NOMO-1 treated with dmso at 0.1 percent for 144 hours (cell line): Measurements from ENCODE around the gene FNIP1.
"Not testable (repeated sequence)": the region's sequence is repeated elsewhere in the genome, so short reads cannot be mapped to it uniquely, and the experiment has no call there.

Experiments
- DNase-seq: peaks from one replicate; lab custom pipeline; 2025; ENCODE audit not compliant: unreplicated experiment; lab: John Stamatoyannopoulos, UW

FNIP1 gene

DNA sequence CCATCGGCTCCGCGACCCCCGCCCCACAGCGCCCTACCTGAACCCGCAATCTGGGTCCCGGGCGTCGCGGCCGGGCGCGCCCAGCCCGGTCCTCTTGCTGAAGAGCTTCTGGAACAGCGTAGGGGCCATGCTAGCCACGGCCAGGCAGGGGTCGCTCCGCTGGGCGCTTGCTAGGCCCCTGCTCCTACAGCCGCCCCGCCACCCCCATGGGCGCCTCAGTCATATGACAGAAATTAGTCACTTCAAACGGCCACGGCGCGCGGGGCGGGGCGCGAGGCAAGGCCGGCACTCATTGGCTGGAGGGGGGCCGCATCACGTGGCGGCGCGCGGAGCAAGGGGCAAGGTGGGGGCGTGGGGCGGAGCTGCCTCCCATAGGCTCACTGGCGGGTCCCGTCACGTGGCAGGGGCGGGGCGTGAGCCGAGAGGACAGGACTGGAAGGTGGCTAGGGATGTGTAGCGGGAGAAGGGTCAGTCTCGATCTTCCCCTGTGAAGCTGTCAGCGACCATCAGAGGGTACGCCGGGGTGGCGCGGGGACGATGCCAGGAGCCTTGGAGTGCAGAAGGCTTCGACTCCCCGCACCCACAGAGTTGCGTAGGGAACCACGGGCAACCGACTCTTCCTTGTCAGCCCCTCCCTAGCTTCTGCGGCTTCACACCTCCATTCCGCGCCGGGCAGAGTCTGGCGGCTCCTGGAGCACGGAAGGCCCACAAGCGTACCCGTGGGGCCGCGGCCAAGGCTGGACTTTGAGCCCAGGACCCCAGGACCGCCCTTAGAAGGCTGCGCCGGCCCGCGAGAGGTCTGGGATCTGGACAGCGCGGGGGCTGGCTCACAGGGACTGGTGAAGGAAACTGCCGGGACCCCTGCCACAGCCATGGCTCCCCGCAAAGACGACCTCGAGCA lies at the start of gene FNIP1:
TSS of gene FNIP1 (minus strand) at position 225 of the 901 bp plus-strand sequence. CDS start at position 129, 96 bp downstream.
- DNase-seq: peak; percentile 96

DNA sequence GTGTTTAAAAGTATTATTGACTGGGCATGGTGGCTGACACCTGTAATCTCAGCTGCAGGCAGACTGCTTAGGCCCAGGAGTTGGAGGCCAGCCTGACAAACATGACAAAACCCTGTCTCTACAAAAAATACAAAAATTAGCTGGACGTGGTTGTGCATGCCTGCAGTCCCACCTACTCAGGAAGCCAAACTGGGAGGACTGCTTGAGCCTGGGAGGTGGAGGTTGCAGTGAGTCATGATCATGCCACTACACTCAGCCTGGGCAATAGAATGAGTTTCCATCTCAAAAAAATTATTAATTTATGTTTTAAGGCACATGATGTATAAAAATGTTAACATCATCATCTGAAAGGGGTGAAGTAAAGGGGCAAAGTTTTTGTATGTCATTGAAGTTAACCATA lies 49.7 kb upstream of the FNIP1 start:
- no peak for DNase-seq

DNA sequence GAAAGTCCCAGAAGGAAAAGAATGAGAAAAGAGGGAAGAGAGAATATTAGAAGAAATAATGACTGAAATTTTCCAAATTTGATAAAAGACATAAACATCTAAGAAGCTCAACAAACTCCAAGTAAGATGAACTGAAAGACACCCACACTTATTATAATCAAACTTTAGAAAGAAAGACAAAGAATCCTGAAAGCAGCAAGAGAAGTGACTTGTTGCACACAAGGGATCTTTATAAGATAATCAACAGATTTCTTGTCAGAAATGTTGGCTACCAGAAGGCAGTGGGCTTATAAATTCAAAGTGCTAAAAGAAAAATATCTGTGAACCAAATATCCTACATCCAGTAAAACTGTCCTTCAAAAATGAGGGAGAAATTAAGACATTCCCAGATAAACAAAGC lies 49.0 kb upstream of the FNIP1 start:
- DNase-seq: no peak

- not testable (repeated sequence) for DNase-seq
Measured at GRCh38 chr5:131842971-131843370, 46.2 kb upstream of the FNIP1 start.

GRCh38 chr5:131832702-131833101 lies 35.9 kb upstream of the FNIP1 start:
- DNase-seq: not testable (repeated sequence)

DNA sequence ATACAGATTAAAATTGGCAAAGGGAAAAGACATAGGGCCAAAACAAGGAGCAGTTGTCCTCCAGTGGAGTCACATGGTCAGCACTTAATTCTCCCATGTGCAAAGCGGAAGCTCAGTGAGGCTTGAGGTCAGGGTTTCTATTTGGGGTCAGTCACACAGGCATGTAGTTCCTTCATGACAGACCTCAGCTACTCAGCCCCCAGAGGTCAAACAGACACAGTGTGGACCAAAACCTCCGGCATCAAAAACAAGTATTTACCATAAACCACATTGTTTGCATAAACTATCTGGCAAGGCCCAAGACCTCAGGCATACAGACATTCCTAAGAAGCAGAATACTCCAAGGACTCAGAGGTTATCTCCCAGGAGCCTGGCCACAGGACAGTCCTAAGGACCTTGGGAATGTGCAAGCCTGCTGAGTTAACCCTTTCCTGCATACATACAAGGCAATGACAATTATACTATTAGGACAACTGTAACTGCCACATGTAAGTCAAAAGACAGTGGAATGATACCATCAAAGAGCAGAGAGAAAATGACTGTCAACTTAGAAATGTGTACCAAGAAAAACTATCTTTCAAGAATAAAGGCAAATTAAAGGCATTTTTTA lies 28.7 kb upstream of the FNIP1 start:
- DNase-seq: no peak

GRCh38 chr5:131824631-131825030 lies 27.8 kb upstream of the FNIP1 start:
- no peak for DNase-seq

DNA sequence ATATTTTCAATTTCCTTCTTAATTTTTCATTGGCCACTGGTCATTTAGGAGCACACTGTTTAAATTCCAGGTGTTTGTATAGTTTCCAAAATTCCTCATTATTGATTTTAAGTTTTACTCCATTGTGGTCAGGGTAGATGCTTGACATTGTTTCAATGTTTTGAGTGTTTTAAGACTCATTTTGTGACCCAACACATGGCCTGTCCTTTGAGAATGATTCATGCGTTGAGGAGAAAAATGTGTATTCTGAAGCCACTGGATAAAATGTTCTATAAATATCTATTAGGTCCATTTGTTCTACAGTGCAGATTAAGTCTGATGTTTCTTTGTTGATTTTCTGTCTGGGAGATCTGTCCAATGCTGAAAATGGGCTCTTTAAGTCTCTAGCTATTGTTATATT lies 24.4 kb upstream of the FNIP1 start:
- DNase-seq: no peak

- no peak for DNase-seq
Measured at GRCh38 chr5:131818001-131818724, 21.3 kb upstream of the FNIP1 start.

- no peak for DNase-seq
Measured at GRCh38 chr5:131814990-131815389, 18.2 kb upstream of the FNIP1 start.

GRCh38 chr5:131812371-131813160 lies 15.7 kb upstream of the FNIP1 start:
- DNase-seq: no peak

- peak; percentile 12 for DNase-seq
Measured at GRCh38 chr5:131810510-131811249, 13.9 kb upstream of the FNIP1 start.

DNA sequence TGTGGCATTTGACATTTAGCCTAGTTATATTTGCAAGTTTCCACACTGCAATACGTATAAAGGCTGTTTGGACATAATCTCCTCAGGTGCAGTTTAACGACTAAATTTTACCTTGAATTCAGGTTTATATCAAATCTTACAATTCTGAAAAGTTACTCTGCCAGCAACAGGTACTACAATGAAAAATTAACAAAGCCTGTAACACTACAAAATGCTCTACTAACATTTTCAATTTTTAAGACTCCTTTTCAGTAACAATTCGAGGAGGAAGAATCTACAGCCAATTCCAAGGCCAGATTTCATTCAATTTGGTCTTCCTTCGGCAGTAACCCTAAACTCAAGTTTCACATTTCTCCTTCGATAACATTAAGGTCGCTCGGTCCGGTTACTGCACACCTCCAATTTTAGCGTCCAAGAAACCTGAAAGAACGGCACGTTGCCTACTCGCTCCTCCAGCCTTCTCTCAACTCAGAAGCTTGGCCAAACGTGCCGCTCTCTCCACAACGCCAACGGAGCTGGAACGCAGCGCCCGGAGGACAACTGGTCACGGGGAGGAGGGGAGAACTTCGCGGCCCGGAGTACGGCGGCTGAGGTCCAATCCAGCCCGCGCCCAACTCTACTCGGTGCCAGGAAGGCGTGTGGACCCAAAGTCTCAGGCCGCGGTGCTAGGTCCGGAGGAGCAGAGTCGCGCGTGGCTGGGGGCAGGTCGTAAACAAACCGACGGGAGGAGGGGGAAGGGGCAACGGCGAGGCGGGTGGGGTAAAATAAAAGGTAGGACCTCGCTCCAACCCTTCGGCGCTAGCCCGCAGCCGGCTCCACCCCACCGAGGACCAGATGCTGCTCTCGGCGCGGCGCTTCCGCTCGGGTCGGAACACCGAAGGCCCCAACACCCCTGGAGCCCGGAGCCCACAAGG lies 681 bp downstream of the FNIP1 start:
- no peak for DNase-seq

- no peak for DNase-seq
Measured at GRCh38 chr5:131795228-131795627, 1.6 kb downstream of the FNIP1 start.

GRCh38 chr5:131794586-131794985 lies 2.2 kb downstream of the FNIP1 start:
- no peak for DNase-seq

DNA sequence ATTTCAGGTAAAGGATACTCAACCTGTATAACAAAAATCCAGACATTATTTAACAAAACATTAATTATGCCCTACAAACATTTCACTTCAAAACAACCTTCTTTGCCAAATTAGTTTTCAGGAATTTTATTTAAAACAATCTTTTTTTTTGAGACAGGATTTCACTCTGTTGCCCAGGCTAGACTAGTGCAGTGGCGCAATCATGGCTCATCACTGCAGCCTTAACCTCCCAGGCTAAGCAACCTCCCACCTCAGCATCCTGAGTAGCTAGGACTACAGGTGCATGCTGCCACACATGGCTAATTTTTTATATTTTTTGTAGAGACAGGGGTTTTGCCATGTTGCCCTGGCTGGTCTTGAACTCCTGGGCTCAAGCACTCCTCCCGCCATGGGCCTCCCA lies 3.9 kb downstream of the FNIP1 start:
- DNase-seq: no peak

DNA sequence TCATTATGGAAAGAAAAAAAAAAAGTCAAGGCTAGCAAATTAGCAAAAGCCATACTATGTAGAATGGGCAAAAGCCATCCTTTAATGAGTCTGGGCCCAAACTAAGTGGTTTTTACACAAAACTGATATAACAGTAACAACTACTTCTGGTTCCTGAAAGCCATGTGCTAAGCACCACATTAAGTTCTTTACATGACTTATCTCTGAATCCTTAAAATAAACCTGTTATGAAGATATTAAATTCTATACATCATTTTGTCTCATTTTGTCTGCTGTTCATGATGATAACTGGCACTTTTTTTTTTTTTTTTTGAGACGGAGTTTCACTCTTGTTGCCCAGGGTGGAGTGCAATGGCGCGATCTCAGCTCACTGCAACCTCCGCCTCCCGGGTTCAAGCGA lies 5.0 kb downstream of the FNIP1 start:
- DNase-seq: no peak

DNA sequence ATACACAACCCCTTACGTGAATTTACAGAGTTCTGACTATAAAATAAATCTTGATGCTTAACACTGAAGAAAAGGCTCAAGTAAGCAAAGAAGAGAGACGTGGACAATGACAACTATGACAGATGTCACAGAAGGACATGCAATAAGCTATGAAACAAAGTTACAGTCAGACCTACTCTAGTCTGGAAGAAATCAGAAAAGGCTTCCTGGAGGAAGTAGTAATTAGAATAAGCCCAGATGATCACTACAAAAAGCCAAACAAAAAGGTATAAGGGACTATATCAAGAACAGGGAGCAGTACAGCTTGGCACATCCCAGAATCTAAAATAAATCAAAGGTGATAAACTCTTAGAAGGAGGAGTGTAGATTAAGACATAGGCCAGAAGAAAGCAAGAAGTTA lies 6.3 kb downstream of the FNIP1 start:
- no peak for DNase-seq

DNA sequence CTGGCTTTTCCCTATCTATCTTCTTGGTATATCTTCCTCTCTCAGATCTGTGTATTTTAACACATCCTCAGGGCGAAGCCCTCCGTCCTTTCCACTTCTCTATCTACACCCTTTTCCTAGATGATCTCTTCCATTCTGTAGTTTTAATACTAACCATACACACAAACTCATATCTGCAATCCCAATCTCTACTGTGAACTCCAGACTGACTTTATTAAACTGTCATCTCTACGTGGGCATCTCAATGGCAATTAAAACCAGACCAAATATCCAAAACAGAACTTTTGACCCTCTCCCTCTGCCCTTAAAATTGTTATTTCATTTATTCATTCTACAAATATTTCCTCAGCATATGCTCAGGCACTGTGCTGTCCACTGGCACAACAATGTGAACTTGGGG lies 7.1 kb downstream of the FNIP1 start:
- no peak for DNase-seq
